NCI-H345 (cell line): ENCODE results near the gene CCDC107.
"Not testable (repeated sequence)": the region's sequence is repeated elsewhere in the genome, so short reads cannot be mapped to it uniquely, and the experiment has no call there.

Experiments
- DNase-seq: peaks from one replicate; lab custom pipeline; 2025; lab: John Stamatoyannopoulos, UW

The CCDC107 gene

DNA sequence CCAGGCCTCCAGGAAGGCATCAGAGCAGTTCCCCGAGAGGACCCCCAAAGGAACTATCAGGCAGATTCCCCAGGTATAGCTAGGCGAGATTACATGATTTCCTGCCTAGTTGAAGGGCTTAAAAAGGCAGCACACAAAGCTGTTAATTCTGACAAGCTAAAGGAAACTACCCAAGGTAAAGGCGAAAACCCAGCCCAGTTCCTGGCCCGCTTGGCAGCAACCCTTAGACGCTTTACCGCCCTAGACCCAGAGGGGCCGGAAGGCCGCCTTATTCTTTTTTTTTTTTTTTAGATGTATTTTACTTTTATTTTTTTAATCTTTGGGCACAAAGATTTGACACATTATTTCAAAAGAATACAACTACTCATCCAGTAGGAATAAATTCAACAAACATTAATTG lies 19.3 kb upstream of the CCDC107 start:
- not testable (repeated sequence) for DNase-seq

DNA sequence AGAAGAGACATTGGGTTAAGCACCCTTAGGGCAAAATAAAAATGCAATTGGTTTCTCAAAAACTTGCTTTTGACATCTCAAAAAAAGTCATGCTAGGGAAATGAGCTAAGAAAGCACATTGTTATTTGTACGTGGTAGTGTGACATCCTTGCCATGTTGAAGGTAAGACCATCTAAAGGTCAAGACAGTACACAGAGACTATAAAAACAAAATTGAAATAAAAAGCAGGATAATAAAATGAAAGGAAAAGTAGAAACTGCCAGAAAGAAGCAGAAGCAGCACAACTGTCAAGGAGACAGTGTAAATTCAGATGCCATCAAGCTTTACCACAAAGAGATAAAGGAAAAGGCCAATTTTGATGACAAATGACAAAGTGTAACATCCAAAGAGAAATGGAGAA lies 18.9 kb upstream of the CCDC107 start:
- not testable (repeated sequence) for DNase-seq

DNA sequence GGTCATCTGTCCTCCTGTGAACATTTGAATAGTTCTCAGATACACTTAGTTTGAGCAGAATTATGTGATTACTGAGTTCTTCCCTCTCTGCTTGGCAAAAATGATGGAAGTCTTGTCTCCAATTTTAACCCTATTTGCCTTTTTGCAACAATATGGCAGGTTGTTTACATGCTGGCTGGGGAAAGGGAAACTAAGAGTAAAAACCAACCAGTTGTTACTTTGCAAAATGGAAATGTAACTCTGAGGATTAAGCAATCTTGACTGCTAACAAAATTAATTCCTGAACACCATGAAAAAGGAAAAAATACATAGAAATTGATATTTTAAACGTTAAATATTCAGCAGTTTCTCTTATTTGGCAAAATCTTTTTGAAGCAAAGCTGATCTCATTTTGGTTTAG lies 18.5 kb upstream of the CCDC107 start:
- DNase-seq, result no peak

DNA sequence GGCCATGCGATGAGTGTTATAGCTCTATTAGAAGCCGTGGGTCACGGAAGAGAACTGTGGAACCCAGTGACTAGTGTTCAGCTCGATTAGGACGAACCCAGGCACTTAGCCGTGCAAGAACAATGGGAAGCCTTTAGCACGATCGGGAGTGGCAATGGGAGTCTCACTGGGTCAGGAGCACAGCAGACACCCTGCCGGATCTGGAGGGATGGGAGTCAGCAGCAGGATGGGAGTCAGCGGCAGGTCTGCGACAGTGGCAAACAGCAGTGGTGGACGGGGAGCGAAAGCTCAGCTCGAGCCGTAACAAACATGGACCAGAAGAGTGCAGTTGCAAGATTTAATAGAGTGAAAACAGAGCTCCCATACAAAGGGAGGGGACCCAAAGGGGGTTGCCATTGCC lies 17.7 kb upstream of the CCDC107 start:
- DNase-seq, result not testable (repeated sequence)

DNA sequence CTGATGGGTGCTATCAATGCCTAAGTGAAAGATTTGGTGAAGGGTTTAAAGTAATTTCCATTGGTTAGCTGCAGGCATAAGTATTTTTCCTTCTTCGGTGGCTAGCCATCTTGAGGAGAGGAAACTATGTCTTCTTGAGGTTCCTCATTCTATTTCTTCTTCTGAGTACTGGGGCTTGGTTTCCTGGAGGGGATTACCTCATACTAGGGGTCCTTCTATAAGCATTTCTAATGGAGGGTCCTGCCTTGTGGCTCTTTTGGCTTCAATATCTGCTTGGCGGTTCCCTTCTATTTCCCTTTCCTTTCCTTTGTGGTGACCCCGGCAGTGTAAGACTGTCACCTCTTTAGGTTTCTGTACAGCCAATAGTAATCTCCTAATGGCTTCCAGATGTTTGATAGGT lies 16.6 kb upstream of the CCDC107 start:
- DNase-seq, result not testable (repeated sequence)

DNA sequence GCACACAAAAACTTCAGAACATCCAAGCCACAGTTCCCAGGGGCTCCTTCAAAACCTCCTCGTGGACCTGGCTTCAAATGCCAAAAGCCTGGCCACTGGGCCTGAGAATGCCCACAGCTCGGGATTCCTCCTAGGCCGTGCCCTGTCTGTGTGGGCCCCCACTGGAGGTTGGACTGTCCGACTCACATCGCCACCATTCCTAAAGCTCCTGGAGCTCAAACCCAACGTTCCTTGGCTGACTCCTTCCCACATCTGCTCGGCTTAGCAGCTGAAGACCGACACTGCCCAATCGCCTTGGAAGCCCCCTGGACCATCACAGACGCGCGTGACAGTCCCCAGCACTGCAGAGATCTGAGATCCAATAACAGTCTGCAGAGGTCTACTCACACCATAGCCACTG lies 15.0 kb upstream of the CCDC107 start:
- no peak for DNase-seq

DNA sequence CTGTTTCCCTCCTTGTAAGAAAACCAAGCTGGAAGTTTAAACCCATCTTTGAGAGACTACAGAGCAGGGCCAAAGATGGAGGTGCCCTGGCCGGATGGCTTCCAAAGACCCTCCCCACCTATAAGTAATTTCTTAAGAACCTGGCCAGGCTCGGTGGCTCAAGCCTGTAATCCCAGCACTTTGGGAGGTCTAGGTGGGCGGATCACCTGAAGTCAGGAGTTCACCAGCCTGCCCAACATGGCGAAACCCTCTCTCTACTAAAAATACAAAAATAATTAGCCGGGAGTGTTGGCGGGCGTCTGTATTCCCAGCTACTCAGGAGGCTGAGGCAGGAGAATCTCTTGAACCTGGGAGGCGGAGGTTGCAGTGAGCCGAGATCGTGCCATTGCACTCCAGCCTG lies 12.4 kb upstream of the CCDC107 start:
- not testable (repeated sequence) for DNase-seq

DNA sequence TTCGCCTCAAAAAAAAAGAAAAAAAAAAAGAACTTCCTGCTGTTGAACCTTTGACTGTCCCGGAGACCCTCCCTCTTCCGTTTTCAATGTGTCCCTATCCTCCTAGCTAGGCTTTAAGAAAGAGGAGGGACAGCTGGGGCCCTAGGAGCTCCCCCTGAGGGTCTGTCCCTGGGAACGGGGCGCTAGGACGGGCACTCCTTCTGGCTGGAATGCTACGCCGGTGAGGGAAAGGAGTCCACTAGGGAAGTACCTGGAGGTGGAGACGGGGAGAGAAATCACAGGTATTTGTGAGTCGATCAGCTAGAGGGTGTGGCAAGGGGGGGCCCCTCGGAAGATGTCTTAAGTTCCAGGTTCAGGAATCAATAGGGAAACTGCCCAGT lies 11.9 kb upstream of the CCDC107 start:
- no peak for DNase-seq

DNA sequence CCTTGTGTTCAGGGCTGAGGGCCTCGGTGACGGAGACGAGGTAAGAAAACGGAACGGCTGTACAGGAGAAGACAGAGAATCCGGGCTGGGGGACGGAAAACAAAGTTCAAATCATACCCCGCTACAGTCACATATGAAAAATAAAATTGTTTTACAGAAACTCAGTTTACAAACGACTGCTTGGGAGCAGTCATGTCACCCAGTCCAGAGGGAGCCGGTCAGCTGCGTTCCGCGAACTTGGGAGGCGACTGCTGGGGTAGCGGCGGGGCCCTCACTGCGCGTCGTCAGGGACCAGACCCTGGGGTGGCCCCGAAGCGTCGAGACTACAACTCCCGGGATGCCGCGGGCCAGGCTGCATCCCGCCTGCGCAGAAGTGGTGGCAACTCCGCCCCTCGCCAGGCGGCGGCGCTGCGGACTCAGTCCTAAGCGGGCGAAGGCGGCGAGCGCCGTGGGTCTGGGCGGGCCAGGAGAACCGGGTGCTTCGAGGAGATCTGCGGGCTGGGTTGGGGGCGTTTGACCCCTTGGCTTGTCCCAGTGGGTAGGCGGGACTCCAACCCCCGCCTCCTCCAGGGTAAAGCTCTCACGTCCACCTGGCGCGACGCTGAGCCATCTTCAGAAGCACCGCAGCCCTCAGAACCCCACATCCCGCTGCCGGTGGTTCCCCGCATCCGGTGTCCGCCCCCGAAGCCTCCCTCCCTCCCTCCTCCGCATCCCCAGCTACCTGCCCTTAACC lies 11.4 kb upstream of the CCDC107 start:
- peak; percentile 91 for DNase-seq

DNA sequence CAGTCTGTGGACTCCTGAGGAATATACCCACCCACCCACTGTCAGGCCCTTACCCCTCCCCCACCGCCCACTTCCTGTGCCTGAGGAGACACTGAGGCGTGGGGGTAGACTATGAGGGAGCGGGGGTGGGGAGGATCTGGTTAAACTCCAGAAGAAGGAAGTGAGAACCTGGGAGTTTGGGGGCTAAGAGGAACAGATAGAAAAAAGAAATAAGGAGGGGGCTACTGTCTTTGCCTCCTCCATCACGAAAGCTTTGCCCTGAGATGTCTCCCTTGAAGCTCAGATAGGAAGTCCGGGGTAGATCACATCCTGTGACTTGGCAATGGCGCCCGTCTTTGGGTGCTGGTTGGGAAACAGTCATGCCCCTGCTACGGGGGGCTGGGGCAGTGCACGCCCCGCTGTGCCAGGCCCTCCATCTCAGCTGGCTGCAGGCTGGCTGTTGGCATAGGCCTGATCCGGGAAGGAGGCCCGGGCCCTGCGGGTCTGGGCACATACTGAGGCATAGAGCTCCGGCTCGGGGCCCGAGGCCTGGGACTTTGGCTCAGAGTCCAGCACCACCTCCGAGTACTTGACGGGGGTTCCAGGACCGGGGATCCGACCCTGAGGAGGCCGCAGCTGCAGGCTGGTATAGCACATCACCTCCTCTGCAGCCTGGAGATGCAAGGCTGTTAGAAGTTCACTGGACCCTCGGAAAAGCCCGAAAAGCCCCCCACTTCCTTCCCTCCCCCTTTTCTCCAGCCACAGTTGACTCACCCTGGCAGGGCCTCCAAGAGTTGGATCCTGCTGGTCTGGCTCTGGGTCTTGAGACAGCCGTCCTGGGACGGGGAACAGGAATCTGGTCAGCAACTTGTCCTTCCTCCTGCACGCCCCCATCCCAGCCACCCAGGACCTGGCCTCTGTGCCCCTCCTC lies 8.4 kb upstream of the CCDC107 start:
- DNase-seq, result no peak

DNA sequence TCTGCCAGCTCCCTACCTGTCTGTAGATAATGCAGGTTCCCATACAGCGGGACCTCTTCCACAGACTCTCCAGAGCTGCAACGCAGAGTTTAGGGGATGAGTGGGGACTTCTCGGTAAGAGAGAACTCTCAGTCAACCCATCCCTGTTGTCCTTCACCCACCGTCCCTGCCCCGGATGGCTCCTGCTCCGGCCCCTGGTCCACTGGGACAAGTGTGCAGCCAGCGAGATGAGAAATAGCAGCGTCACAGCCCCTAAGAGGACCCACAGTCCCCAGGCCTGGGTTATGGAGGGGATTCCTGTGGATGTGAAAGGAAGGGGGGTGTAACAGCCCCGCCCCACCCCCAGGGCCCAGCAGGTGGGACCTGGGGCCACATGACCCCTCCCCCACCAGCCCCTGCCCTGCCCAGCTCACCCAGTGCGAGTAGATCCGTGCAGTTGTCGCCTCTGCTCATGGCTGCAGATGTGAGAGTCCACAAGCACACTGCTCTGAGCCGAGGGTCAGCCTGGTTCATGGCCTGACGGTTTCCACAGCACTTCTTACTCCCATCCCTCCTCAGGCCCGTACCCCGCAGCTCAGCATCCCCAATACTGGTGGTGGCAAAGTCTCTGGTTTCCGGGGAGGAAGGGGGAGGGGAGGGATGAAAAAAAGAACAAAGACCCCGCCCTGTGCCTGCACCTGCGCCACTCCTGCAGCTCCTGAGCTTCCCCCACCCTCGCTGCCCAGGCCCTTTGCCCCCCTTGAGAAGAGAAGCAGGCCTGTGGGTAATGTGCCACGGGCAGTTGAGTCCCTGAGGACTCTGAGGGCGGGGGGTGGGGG lies 7.5 kb upstream of the CCDC107 start, which contains the start of gene SIT1:
Gene SIT1, minus strand, starts transcription at position 591 of the 818 bp plus-strand sequence. Its CDS starts 78 bp downstream, at position 513.
- no peak for DNase-seq

DNA sequence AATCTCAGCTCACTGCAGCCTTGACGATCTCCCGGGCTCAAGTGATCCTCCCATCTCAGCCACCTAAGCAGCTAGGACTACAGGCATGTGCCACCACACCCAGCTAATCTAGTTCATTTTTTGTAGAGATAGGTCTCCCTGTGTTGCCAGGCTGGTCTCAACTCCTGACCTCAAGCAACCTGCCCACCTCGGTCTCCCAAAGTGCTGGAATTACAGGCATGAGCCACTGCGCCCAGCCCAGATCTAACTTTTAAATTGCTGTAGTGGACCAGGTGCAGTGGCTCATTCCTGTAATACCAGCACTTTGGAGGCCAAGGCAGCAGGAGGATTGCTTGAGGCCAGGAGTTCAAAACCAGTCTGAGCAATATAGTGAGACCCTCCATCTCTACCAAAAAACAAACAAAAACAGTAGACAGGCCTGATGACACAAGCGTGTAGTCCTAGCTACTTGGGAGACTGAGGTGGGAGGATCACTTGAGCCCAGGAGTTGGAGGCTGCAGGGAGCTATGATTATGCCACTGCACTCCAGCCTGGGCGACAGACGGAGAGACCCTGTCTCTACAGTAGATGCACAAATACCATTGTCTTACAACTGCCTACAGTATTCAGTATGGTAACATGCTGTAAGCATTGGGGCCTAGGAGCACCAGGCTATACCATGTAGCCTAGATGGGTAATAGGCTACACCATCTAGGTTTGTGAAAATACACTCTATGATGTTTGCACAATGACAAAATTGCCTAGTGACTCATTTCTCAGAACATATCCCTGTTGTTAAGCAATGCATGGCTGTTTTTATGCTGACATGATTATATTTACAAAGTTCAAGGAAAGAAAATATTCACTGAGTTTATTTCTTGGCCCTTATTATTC lies 5.9 kb upstream of the CCDC107 start:
- no peak for DNase-seq

DNA sequence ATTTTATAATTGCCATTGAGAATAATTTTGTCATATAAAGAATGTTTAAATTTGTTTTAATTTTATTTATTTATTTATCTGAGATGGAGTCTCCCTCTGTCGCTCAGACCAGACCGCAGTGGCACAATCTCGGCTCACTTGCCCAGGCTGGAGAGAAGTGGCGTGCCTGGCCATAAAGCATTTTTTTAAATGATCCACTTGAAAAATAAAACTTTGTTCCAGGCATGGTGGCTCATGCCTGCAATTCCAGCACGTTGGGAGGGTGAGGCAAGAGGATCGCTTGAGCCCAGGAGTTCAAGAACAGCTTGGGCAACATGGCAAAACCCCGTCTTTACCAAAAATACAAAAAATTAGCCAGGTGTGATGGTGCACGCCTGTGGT lies 5.3 kb upstream of the CCDC107 start:
- DNase-seq, result no peak

DNA sequence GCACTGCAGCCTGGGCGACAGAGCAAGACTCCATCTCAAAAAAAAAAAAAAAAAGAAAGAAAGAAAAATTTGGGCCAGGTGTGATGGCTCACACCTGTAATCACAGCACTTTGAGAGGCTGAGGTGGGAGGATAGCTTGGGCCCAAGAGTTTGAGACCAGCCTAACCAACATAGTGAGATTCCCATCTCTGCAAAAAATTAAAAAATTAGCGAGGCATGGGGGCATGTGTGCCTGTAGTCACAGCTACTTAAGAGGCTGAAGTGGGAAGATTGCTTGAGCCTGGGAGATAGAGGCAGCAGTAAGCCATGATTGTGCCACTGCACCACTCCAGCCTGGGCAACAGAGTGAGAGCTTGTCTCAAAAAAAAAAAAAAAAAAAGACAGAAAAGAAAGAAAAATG lies 4.5 kb upstream of the CCDC107 start:
- no peak for DNase-seq

DNA sequence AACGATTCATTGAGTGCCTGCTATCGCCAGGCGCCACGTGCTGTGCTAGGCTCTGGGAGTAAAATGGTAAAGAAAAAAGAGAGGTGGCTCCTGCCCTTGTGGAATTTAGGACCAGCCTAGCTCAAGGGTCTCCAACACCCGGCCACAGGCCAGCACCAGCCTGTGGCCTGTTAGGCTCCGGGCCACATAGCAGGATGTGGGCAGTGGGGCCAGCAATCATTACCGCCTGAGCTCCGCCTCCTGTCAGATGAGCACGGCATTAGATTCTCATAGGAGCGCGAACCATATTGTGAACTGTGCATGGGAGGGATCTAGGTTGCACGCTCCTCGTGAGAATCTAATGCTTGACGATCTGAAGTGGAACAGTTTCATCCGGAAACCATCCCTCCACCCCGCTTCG lies 1.7 kb upstream of the CCDC107 start:
- DNase-seq, result no peak

DNA sequence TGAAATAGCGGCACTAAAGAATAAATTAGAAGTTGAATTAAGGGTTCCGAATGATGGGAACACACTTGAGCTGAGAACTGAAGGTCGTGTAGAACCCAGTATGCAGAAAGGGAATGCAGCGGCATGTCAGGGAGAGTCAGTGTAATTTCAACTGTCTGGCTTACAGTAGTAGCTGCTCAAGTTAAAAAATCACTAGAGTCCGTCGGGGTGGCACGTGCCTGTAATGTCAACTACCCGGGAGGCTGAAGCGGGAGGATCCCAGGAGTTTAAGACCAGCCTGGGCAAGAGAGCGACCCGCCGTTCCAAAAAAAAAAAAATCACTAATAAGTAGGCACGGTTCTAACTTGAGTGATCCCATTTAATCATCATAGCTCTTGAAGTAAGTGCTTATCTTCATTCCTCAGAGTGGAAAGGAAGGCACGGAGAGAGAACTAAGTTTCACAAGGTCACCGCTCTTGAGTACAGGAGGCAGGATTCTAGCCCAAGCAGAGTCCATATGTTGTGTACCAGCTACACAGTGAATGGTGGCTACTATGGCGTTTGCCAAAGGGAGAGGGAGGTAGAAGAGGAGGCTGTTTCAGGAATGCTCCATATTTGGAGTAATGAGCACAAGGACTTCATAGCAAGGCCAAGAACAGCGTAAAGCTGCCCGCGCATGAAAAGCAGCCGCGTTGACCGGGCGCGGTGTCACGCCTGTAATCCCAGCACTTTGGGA lies 1.1 kb upstream of the CCDC107 start:
- DNase-seq, result no peak

DNA sequence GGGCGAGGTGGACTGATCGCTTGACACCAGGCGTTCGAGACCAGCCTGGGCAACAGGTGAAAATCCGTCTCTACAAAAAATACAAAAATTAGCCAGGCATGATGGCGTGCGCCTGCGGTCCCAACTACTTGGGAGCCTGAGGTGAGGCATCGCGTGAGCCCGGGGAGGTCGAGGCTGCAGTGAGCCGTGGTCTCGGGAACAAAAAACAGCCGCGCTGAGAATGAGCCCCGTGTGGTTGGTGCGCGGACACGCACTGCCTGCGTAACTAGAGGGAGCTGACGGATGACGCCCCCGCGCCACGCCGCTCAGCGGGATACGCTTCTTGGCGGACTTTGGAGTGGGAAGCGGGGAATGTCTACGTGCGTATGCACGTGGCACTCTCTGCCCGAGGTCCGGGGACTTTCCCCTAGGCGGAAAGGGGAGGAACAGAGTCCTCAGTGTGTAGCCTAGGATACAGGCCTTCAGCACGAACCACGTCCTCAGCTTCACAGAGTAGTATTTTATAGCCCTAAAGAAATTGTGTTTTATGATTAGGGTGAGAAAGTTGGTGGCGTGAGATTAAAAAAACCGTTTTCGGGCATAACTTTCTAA lies 451 bp upstream of the CCDC107 start, which contains the start of gene RMRP:
Gene RMRP, minus strand, starts transcription at position 474 of the 591 bp plus-strand sequence.
- peak; percentile 99 for DNase-seq

DNA sequence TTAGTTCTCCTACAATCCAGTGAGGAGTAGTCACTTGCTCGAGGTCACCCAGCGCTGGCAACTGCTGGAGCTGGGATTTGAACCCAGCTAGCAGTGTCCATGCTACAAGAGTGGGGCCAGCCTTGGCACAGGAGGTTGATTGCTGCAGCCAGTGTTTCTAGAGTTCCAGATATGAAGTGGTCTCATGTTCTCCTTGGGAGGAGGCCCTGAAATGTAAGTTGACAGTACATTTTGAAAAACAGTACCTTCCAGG lies 802 bp downstream of the CCDC107 start:
- DNase-seq, result no peak

DNA sequence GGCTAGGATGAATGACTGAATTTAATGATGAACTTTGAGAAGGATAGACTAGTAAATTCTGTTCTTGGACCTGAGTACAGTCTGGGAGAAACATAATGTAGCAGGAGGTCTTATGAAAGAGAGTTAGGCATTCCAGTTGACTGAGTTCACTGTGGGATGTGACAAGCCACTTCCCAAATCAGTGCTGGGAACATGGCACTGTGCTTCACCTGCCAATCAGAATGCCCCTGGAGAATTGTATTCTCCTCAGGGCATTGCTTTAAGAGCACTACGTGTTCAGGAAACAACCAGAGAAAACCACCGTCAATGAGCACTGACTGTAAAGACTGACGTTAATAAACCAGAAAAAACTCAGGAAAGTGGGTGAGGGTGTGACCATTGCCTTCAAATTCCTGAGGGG lies 1.2 kb downstream of the CCDC107 start:
- DNase-seq, result peak; percentile 15

DNA sequence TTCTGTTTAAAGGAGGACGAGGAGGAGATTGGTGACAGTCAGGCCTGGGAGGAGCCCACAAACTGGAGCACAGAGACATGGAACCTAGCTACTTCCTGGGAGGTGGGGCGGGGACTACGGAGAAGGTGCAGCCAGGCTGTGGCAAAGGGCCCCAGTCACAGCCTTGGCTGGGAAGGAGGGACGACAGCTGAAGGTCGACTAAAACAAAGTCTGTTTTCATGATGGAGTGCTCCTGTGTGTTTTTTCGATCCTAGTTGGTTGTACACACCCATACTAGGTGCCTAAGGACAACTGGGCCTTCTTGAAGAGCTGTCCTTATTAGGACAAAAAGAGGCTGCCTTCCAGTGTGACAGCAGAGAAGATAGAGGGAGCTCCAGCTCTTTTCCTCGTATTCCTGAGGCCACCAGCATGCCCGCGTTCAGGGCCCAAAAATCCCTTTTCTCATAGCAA lies 2.9 kb downstream of the CCDC107 start:
- DNase-seq, result no peak
